Endothelial cell (in vitro differentiated cells): Measurements from ENCODE around the gene PDLIM1. TPM values are rescaled to one million over a fixed set of nuclear protein-coding genes. Genes with fewer than 3 reads are reported as not detected.
A peak's percentile ranks its signal among the peaks of the same experiment; 100 is the strongest.

Source experiments
- DNase-seq: peaks from one replicate; pipeline ENCODE4 v3.0.0; 2021; ENCODE audit warnings: low spot score
- H3K27ac Mint-ChIP-seq: one replicate; pipeline ENCODE4 v1.8.0; 2021; ENCODE audit warnings: mixed read lengths, inconsistent platforms; ENCODE audit not compliant: unreplicated experiment
- H3K27me3 Mint-ChIP-seq: one replicate; pipeline ENCODE4 v1.8.0; 2021; ENCODE audit warnings: mild to moderate bottlenecking, moderate library complexity, mixed read lengths, inconsistent platforms; ENCODE audit not compliant: unreplicated experiment
- H3K36me3 Mint-ChIP-seq: one replicate; pipeline ENCODE4 v1.8.0; 2021; ENCODE audit warnings: mild to moderate bottlenecking, low read depth, mixed read lengths, inconsistent platforms; ENCODE audit not compliant: unreplicated experiment
- H3K4me1 Mint-ChIP-seq: one replicate; pipeline ENCODE4 v1.8.0; 2021; ENCODE audit warnings: mild to moderate bottlenecking, mixed read lengths, inconsistent platforms; ENCODE audit not compliant: unreplicated experiment
- H3K4me3 Mint-ChIP-seq: one replicate; pipeline ENCODE4 v1.8.0; 2021; ENCODE audit warnings: mild to moderate bottlenecking, mixed read lengths, inconsistent platforms; ENCODE audit not compliant: unreplicated experiment
- H3K9me3 Mint-ChIP-seq: one replicate; pipeline ENCODE4 v1.8.0; 2021; ENCODE audit warnings: mixed read lengths, inconsistent platforms; ENCODE audit not compliant: unreplicated experiment
- total RNA-seq: library from RNA; stranded (reverse); fragmentation: NEBNext Ultra II Directional; extraction: Animal tissue kit (Norgen Biotek cat#: 25700); gene quantifications from one replicate; pipeline ENCODE4 v1.2.1, GENCODE V29; 2021; ENCODE audit not compliant: unreplicated experiment
- TF ChIP-seq, protein P1 (sequence below): fragments of 200-600 bp; sonication (generic); IDR thresholded peaks from one replicate; pipeline ENCODE4 v1.5.0; 2021; ENCODE audit warnings: antibody characterized with exemption; ENCODE audit not compliant: unreplicated experiment

PDLIM1 gene
- total RNA-seq, 1 donor from 2014 or later, result 125 TPM

DNA sequence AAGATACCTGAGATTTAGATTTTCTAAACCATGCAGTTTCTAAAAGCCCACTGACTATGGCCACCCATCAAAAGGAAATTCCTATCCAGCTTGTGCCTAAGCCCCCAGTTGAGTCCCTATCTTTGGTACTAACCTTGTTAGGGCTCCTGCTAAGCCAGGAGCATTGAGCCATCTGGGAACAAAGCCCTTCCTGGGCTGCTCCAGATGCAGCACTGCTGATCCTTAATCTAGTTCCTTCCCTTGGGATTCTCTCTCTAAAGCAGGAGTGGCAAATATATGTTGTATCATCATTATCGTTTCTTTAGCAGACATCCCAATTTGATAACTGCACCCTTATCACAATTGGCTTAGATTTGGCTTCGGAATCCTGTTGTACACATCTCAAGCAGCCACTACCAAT, 24.7 kb upstream of the PDLIM1 start:
- no peaks in the 10 kb centered on the region for H3K9me3 Mint-ChIP-seq
- no peak for DNase-seq
- TF ChIP-seq, protein P1, sequence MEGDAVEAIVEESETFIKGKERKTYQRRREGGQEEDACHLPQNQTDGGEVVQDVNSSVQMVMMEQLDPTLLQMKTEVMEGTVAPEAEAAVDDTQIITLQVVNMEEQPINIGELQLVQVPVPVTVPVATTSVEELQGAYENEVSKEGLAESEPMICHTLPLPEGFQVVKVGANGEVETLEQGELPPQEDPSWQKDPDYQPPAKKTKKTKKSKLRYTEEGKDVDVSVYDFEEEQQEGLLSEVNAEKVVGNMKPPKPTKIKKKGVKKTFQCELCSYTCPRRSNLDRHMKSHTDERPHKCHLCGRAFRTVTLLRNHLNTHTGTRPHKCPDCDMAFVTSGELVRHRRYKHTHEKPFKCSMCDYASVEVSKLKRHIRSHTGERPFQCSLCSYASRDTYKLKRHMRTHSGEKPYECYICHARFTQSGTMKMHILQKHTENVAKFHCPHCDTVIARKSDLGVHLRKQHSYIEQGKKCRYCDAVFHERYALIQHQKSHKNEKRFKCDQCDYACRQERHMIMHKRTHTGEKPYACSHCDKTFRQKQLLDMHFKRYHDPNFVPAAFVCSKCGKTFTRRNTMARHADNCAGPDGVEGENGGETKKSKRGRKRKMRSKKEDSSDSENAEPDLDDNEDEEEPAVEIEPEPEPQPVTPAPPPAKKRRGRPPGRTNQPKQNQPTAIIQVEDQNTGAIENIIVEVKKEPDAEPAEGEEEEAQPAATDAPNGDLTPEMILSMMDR, result no peak
- H3K4me1 Mint-ChIP-seq, result peaks cover 41% of the 10 kb centered on the region
- H3K36me3 Mint-ChIP-seq, result peaks cover 48% of the 10 kb centered on the region
- no peak overlapping the region for H3K27ac Mint-ChIP-seq
- H3K4me3 Mint-ChIP-seq, result no peak overlapping the region
- peaks cover 8% of the 10 kb centered on the region for H3K27me3 Mint-ChIP-seq

DNA sequence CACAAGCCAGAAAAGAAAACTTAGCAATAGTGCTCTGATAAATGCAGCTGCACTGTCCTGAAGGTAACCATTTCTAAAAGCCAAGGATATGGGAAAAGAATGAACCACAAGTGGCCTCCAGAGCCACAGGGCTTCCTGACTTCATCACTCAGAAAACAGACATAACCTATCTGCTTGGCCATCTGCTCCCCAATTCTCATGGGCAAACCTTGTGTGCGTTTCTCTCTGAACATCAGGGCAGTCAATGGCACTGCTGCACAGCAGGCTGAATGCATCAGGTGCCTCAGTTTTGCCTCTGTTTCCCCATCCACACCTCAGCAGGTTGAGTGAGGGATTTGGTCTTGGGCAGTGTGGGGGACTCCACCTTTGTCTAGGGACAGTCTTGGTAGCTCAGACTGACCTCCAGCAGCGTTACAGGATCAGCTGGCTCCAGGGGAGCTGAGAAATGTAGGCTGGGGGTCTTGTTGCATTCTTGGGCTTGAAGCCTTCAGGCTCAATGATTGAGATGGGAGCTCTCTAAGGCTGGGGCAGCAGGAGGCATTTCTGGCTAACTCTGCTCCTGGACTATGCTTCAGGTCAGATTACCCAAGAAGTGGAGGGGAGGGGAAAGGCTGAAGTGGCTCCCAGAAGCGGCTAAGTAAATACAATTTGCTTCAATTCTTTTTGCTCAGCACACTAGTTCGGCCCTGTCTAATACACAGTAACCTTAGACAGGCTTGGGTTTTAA, 23.6 kb upstream of the PDLIM1 start:
- H3K4me1 Mint-ChIP-seq, result peaks cover 46% of the 10 kb centered on the region

DNA sequence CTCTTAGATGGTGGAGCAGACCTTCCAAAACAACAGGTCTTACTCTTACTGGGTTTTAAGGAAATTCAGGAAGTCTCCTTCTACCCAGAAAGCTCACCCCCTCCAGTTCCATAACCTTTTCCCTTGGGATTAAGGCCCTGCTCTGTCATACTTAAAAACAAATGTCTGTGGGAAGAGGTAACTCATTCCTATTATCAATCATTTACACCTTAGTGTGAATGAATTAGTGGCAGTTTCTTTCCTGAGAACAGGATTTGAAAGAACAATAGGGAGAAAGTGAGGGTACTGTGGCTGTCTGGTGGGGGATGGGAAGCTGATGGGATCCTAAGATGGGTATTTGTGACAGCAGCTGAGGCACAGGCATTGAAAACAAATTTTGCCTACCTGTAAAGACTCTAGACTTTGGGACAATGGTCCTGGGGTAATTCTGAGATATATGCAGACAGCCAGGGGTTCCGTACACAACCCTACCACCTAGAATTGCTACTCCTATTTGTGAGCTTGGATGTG, 22.2 kb upstream of the PDLIM1 start:
- Mint-ChIP-seq H3K36me3 (peaks cover 38% of the 10 kb centered on the region), H3K4me3 (no peak overlapping the region), H3K9me3 (no peaks in the 10 kb centered on the region), H3K27ac (peak overlapping the region; percentile 88), H3K4me1 (peaks cover 53% of the 10 kb centered on the region), H3K27me3 (peaks cover 5% of the 10 kb centered on the region)
- no peak for DNase-seq
- TF ChIP-seq, protein P1, result no peak

More for the DNA sequence above, 23.6 kb upstream of the PDLIM1 start:
- H3K27ac Mint-ChIP-seq, result peak overlapping the region; percentile 88
- H3K9me3 Mint-ChIP-seq, result no peaks in the 10 kb centered on the region
- peaks cover 44% of the 10 kb centered on the region for H3K36me3 Mint-ChIP-seq
- H3K4me3 Mint-ChIP-seq, result peak overlapping the region; percentile 10
- TF ChIP-seq, protein P1, result no peak
- no peak for DNase-seq
- H3K27me3 Mint-ChIP-seq, result peaks cover 8% of the 10 kb centered on the region

DNA sequence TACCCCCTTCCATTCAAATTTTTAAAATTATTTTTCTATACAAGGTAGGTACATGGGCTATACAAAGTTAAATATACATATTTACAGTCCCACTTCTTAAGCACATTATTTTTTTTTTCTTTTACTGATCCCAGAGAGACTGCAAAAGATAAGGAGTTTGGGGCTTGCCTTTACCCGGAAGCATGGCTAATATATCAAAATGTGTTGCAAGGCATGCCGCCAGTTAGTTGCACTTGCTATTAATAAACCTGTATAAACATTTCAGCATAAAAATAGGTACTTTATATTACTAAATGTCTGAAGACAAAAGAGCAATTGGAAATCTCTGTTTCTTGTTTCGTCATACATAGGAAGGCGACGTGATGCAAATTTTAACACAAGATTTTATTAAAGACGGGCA, 21.5 kb upstream of the PDLIM1 start:
- Mint-ChIP-seq H3K9me3 (no peaks in the 10 kb centered on the region), H3K27ac (peak overlapping the region; percentile 88), H3K27me3 (peaks cover 5% of the 10 kb centered on the region), H3K4me3 (no peak overlapping the region), H3K36me3 (peaks cover 34% of the 10 kb centered on the region), H3K4me1 (peaks cover 53% of the 10 kb centered on the region)
- TF ChIP-seq, protein P1, result no peak
- DNase-seq, result no peak

DNA sequence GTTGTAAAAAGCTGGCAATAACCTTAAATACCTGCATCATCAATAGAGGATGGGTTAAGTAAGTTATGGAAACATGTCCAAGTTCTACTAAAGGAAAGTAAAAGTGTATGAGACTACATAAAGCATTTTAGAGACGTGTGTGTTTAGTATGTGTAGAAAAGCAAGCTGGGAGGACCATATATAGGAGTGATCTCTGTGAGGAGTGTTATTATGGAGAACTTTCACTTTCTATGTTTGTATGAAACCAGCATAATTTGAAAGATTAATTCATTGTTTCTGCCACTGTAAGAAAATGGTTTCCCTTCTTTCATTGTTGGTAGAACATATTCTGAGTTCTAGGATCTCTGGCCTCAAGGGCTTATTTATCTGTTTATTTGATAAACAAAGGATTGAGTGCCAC, 19.2 kb upstream of the PDLIM1 start:
- Mint-ChIP-seq H3K4me3 (no peak overlapping the region), H3K27me3 (peaks cover 5% of the 10 kb centered on the region), H3K9me3 (no peaks in the 10 kb centered on the region), H3K4me1 (peaks cover 49% of the 10 kb centered on the region), H3K36me3 (peaks cover 22% of the 10 kb centered on the region), H3K27ac (no peak overlapping the region)
- DNase-seq, result no peak
- TF ChIP-seq, protein P1, result no peak
